Stimulated activated CD4-positive, alpha-beta T cell treated with anti-CD3 and anti-CD28 coated beads, Interleukin-4, amount 100 ng/mL, for 24 hours (primary cell): Measurements from ENCODE around the gene GPR157.
"Not testable (repeated sequence)": the region's sequence is repeated elsewhere in the genome, so short reads cannot be mapped to it uniquely, and the experiment has no call there.

ENCODE experiments used
- DNase-seq: peaks from one replicate; pipeline ENCODE4 v3.0.0-alpha.2; 2020

GPR157 gene

DNA sequence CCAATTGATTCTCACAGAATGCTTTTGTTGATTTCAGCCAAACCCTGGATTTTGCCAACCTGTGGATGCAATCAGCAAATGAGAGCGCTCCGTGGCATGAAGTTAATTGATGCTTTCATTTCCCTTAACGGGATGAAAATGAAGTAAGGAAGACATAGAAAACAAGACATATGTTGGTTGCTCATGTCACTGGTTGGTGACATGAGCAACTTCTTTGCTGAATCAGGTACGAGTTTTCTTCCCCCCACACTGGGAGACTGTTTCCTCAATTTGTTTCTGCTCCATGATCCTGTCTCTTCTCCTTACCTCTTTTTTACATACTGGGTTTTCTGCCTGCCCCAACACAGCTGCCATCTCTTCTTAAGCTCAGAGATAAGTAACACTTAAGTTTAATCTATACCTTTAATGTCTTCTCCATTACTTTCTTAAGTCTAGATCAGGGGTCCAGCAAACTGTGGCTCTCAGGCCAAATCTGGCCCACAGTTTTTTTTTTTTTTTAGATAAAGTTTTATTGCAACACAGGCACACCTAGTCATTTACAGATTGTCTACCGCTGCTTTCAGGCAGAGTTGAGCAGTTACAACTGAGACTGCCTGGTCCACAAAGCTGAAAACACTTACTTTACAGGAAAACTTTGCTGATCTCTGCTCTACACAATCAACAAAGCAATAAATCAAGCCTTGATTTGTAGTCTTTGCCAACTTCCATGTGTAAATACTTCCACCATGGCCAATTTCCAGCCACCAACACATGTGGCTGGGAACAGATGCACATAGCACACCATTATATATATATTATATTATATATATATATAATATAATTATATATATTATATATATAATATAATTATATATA lies 13.3 kb downstream of the GPR157 start:
- DNase-seq = no peak

DNA sequence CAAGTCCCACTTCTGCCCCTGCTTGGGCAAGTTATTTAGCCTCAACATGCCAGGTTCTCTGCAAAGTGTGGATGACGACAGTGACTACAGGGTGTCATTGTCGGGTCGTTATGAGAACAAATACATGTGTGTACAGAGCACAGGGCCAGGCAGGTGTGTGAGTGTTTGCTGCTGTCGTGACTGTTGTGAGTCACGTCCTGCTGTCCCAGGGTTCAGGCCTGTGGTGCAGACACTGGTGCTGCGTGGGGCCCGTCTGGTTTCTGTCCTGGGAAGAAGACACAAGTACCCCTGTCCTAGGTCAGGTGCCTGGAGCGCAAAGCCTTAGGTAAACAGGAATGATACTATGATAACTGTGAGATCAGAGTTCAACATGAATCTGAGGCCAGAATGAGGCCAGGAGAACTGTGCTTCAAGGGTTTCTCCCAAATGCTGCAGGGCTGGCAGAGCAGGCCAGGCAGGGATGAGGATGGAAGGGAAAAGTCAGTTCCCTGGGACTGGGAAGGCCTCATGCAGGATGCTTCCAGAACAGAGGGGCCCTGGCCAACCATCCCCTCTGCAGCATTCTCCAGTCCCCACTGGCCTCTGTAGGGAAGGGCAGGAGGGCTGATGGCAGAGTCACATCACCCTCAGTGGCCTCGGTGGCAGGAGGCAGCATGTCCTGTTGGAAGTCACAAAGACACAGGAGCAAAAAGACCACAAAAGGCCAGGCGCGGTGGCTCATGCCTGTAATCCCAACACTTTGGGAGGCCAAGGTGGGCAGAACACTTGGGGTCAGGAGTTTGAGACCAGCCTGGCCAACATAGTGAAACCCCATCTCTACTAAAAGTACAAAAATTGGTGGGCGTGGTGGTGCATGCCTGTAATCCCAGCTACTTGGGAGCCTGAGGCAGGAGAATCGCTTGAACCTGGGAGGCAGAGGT lies 15.7 kb downstream of the GPR157 start:
- no peak for DNase-seq

DNA sequence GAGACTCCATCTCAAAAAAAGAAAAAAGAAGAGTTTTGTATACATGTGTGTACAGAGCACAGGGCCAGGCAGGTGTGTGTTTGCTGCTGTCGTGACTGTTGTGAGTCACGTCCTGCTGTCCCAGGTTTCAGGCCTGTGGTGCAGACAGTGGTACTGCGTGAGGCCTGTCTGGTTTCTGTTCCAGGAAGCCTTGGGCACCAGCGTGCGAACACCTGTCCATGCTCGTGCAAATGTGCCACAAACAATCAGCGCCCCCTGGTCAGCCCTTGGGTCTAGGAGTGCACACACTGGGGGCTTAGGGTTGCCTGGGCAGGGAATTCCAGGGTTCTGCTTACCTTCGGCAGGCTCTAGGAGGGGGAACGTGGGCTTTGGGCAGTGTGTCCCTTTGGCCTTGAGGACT lies 16.9 kb downstream of the GPR157 start:
- no peak for DNase-seq

DNA sequence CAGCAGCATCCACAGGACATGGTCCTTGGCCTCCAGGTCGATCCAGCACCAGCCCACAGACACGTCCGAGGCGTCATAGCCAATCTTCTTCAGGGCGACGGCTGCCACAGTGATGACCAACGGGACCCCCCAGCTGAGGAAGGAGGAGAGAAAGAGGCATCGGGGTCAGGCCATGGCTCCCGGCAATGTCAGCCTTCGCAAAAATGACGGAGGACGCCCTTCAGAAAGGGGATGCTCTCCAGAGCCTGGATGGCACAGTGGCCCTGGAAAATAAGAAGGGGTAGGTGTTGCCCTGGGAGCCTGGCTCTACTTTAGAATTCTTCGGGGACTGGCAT lies 17.6 kb downstream of the GPR157 start:
- no peak for DNase-seq

DNA sequence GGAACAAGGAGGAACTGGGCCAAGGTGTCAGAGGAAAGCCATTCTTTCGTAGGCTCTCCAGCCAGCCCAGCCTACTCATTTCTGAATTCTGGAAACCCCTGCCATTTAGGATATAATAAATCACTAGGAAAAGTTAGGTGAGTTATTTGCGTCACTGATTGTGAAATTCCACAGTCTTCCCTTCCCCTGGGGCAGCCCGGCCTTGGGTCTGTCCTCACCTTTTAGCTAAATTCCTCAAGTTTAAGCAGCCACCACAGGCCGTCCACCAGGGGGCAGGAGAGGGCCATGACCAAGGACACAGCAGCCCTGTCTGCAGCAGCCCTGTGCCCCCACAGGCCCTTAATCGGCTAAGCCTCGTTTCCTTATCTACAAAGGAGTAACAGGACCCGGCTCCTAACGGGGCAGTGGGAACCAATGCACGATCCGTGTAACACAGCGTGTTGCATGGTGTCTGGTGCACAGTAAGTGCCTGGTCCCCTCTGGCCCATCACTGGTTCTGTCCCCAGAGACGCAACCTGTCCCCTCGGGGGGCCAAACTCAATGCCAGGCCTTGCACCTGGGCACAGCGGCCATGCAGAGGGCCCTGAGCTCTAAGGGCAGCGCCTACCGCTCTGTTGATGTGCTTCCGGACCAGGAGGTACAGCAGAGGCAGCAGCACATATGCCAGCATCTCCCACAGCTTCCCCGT lies 18.1 kb downstream of the GPR157 start:
- peak; percentile 89 for DNase-seq

DNA sequence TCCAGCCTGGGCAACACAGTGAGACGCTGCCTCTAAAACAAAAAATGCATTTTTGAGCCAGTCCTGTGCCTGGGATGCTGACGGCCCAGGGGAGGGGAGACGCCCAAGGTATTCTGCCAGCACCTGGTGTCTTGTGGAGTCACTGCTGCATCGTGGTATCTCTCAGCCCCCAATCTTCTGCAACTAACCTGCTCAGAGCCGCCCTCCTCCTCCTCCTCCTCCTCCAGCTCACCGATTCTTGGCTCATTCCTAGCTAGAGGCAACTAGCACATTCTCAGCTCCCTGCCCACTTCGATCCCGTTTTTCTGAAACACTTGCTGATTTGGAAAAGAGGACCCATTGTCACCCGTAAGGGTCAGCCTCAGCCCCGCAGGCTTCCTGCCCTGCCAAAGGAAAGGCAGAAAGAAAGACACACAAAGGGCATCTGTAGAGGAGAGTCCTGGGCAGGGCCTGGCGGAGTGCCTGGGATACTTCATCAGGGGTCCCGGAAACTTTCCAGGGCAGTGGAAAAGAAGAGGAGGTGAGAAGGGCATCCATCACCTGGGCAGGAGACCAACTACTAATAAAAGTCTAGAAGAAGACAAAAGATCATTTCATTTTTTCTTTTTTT lies 20.7 kb downstream of the GPR157 start:
- DNase-seq = no peak

DNA sequence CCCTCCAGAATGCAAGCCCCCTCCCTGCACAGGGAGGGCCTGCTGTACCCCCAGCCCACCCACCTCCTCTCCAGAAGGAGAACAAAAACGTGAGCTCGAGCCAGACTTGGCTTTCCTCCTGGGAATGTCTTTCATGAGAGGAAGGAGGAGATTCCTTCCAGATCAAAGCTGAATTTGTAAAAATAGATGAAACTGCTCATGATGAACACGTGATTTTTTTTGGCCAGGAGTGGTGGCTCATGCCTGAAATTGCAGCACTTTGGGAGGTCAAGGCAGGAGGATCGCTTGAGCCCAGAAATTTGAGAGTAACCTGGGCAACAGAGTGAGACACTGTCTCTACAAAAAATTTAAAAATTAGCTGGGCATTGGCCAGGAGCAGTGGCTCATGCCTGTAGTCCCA lies 21.8 kb downstream of the GPR157 start:
- DNase-seq = no peak

DNA sequence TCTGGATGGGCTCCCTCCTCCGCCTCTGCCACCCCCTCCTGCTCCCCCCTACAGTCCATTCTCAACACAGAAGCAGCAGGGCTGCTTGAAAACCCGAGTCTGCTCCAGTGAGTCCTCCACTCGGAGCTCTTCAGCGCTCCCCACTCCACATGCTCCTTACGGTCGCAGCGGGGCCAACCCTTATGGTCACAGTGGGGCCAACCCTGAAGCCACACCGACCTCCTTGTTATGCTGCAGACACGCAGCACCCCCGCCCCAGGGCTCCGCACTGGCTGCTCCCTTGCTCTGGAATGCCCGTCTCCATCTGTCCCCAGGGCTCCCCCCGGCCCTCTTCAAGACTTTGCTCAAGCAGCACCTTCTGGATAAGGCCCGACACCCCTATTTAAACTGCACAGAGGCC lies 22.6 kb downstream of the GPR157 start:
- DNase-seq = no peak

DNA sequence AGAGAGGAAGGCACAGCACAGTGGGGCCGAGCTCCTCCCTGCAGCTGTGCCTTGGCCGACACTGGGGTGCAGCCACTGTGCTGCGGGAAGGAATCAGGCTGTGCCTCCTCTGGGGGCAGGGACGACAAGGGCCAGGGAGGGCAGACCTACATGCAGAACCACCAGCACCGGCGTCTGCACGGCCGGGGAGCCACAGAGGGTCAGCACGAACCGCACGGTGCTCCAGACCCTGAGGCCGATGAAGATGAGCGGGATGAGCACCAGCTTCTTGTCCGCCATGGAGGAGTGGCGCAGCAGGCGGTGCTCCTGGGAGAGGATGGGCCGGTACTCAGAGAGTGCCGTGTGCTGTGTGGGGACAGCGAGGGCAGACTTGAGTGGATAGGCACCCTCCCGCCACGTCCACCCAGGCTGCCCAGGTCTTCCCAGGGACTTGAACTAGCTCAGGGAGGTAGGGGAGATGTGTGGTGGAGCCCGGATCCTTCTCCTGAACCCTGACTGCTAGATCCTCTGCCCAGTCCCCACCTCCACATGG lies 23.5 kb downstream of the GPR157 start:
- no peak for DNase-seq

DNA sequence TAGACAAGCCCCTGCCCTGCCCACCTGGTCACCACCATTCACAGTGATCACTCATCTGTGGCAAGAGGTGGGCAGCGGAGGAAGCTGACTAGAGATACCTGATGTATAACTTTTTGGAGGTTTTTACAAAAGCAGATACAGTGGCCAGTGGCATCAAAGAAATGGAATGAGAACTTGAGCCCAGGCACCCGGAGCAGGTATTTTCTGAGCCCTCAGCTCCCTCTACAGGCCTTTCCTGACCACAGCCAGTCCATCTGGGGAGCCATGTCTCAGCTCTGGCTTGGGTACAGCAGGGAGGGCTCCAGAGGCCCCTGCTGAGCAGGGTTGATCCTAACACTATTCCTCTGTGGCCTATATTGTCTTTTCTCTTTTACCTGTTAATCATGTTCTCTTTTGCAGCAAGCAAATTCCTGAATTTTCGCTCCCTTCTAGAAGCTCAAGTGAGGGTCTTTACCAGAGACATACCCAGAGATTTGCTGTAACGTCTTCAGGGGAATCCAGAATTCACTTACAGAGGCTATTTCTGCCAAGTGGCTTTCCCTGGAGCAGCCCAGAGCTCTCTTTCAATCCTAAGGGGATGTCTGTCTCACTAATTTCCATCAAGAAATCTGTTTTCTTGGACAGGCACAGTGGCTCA lies 27.3 kb downstream of the GPR157 start:
- DNase-seq = no peak

DNA sequence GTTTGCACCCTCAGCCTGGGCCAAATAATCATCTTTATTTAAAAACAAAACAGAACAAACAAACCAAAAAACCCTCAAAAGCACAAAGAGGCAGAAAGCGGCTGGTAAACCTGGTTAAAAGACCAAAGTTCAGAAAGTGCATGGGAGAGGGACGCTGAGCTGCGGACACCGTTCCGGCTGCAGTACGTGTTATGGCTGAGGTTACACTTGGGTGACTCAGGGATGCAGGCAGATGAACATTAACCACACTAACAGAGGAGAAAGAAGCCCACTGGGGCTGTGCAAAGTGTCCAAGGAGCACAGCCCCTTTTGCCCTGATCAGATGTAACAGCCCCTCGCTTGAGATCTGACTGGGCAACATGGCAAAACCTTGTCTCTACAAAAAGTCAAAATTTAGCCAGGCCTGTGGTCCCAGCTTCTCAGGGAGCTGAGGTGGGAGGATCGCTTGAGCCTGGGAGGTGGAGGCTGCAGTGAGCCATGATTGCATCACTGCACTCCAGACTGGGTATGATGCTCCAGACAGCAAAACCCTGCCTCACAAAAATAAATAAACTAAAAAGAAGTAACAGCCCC lies 28.3 kb downstream of the GPR157 start:
- no peak for DNase-seq

DNA sequence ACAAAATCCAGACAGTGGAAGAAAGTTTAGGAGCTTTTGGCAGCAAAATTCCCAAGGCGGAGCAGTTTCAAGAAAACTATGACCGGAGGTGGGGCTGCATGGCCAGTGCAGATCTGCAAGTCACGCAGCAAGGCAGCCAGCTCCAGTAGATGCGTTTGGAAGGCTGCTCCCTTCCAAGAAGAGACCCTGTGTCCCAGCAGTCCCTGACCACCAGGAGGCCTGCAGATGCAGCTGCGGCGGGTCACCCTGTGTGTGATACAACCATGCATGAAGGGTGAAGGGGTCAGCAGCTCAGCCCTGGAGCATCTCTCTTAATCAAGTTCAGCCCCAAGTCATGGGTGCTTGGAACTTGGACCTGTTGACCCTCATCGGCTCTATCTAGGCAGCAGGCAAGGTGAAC lies 29.3 kb downstream of the GPR157 start:
- no peak for DNase-seq

DNA sequence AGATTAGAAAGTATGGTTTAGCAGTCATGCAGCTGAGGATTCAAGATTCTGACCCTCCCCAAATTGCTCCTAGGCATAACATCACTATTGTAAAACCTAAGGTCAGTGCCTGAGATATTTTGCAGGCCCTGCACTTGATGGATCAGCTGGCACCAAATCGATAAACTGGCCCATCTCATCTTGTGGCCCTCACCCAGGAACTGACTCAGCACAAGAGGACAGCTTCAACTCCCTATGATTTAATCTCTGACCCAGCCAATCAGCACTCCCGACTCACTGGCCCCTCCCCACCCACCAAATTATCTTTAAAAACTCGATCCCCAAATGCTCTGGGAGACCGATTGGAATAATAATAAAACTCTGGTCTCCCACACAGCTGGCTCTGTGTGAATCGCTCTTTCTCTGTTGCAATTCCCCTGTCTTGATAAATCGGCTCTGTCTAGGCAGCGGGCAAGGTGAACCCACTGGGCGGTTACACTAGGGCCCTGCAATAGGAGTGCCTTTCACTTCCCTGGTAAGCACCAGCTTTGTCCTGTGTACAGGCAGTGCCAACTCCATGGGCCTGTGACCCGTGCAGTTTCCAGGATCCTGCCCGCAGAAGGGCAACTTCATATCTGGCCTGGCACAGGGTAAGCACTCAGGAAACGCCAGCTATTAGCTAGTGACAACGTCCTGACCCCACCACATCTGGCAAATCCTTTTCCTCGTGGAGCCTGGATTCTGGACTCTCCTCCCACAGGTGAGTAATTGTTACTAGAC lies 30.8 kb downstream of the GPR157 start:
- no peak for DNase-seq

DNA sequence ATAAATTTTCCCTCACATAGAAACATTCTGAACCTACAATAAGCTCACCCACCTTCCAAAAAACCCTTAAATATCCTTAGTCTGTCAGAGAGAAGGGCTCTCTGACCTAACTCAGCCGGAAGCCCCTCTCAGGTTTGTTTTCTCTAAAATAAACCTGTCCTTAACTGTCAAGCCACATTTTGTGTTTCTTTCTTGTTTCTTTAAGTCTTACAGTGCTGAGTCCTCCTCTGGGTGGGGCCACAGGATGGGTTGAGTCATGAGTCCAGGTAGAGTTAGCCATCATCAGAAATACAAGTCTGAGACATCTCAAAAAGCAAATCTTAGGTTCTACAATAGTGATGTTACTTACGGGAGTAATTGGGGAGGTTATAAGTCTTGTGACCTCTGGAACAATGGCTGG lies 33.1 kb downstream of the GPR157 start:
- no peak for DNase-seq

DNA sequence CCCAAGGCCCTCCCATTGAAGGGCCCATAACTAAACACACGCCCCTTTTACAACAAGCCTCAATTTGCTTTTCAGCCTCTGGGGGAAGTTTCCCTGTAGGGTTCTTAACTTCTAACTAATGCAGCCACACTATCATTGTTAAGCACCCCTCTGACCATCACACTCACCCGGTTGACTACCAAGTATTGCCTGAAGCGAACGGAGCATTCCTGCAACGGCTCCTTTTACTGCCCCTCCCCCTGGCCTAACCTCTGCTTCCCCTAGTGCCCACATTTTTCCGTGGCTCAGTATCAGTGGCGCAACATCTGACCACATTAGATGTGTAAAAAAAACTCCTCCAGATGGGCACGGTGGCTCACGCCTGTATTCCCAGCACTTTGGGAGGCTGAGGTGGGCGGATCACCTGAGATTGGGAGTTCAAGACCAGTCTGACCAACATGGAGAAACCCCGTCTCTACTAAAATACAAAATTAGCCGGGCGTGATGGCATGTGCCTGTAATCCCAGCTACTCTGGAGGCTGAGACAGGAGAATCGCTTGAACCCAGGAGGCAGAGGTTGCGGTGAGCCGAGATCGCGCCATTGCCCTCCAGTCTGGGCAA lies 34.8 kb downstream of the GPR157 start:
- not testable (repeated sequence) for DNase-seq

DNA sequence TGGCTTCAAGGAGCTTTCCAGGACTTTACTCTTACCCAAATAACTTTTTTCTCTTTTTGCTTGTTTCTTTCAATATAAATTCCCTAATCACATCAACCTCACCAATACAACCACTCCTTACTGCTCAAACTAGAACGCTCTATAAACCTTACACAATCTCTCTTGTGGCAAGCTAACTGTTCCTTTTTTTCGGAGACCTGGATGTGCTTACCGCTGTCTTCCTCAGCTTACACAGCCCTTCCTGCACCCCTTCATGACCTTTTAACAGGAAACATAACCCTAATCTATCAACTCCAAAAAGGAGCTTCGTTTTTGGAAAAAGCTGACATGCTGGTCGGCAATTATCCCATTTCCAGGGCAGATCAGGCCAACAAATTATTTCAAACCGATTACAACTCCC lies 35.3 kb downstream of the GPR157 start:
- no peak for DNase-seq

DNA sequence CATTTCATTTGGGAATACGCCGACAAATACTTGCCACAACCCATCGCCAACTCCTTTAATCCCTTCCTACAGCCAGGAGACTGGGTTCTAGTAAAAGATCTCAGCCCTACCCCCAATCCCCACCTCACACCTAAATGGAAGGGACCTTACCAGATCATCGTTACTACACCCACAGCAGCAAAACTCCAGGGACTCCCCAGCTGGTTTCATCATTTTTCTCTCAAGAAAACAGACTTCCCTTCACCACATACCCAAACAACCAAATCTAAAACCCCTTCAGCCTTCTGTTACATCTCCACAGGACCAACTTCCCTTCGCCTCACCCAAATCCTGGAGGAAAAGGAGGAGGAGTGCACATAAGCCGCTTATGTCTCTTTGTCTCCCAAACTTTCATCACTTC lies 35.8 kb downstream of the GPR157 start:
- no peak for DNase-seq

DNA sequence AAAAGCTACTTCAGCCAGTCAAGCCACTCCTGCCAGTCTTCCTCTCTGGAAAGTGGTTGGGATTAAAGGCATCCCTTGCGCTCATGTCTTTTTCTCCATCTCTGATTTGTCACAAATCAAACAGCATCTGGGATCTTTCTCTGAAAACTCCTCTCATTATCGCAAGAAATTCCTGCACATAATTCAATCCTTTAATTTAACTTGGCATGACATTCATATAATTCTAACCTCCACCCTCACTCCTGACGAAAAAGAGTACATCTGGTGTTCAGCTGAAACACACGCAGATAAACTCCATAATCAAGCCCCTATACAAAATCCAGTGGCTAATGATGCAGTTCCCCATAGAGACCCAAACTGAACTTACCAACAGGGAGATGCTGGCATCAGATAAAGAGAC lies 40.1 kb downstream of the GPR157 start:
- DNase-seq = no peak

DNA sequence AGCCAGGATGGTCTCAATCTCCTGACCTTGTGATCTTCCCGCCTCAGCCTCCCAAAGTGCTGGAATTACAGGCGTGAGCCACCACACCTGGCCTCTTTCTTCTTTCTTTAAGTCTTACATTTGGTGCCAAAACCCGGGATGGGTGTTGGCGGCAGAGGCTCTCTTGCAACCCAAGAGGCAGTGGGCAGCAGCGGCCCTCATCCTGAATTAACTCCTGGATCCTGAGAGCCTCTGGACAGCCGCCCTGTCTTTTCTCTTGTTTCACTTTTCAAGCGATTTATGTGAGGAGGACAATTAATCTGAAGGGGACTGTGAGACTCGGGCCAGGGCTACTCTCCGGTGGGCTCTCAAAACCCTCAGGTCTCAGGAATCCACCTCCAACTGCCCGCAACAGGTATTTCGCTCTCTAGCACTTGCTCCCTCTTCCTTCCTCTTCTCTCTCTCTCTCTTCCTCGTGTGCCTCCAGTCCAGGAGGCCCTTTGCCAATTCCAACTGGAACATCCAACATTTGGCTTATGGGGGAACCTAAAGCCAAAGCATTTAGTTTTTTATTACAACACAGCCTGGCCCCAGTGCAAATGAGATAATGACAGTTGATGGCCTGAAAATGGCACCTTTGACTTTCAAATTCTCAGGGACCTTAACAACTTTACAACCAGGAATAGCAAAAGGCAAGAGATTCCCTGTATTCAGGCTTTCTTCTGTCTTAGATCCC lies 41.3 kb downstream of the GPR157 start:
- DNase-seq = no peak

DNA sequence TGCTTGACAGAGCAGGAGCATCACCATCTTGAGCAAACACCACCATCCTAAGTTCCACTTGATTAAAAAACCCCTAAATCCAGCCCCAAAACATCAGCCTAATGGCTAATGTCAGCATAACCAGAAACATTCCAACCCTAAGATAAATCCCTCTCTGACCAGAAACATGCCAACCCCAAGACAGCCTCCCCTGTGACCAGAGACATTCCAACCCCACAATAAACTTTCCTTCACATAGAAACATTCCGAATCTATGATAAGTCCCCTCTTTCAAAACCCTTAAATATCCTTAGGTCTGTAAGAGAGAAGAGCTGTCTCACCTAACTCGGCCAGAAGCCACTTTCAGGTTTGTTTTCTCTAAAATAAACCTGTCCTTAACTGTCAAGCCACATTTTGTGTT lies 42.1 kb downstream of the GPR157 start:
- DNase-seq = no peak
